HepG2 (cell line): ENCODE results near the gene ARL3. TPM values are rescaled to one million over a fixed set of nuclear protein-coding genes. Genes with fewer than 3 reads are reported as not detected.

Source experiments
- ATAC-seq: fragments of 200-7000 bp; cut with Tn5 transposase; 3 replicates; pipeline ENCODE4 v1.9.1; 2020; ENCODE audit warnings: mild to moderate bottlenecking, moderate library complexity
- BruUV-seq: library from RNA; stranded (reverse); fragments of 400-500 nt; replicated peaks from 2 replicates; lab custom pipeline; 2021; lab: Mats Ljungman, UMichigan
- CTCF ChIA-PET: fragments of 300-600 bp; formaldehyde crosslinking; extraction: SDS; loops from one replicate; lab custom pipeline; 2021; ENCODE audit warnings: low total read pairs, inconsistent platforms, low intra/inter-chr PET ratio; lab: Yijun Ruan, JAX
- POLR2A ChIA-PET: fragments of 350-600 bp; sonication (Branson Sonifier 250); formaldehyde crosslinking; loops from one replicate; lab custom pipeline; 2020; ENCODE audit warnings: antibody characterized with exemption, inconsistent platforms; lab: Yijun Ruan, JAX
- DNase-seq: peaks from one replicate; pipeline ENCODE4 v3.0.0-alpha.2; 2015; ENCODE audit warnings: low spot score
- FAIRE-seq: peaks from 3 replicates; lab custom pipeline; 2011; peaks lifted over from hg19 to GRCh38; lab: Jason Lieb, UNC
- H2AFZ ChIP-seq: one replicate; pipeline ENCODE4 v1.6.1; 2011; ENCODE audit warnings: low read length, inconsistent platforms
- H3K27ac ChIP-seq: fragments of 300-600 bp; 3 replicates; pipeline ENCODE4 v1.8.0; 2011; ENCODE audit warnings: mixed run types, mild to moderate bottlenecking, mixed read lengths, low read length, inconsistent platforms; ENCODE audit not compliant: insufficient read depth; ENCODE audit errors: extremely low read length
- H3K27me3 ChIP-seq, 2 experiments: fragments of 200-600 bp in 1 of 2; 2 replicates in 1 of 2; 3 replicates in 1 of 2; pipeline versions ENCODE4 v1.6.0 to v1.8.0; 2011; ENCODE audit warnings: low read length in 2 of 2, mild to moderate bottlenecking in 2 of 2, moderate library complexity in 2 of 2, inconsistent platforms in 1 of 2; ENCODE audit not compliant: insufficient read depth in 2 of 2, control insufficient read depth in 1 of 2
- H3K36me3 ChIP-seq, 2 experiments: fragments of 200-600 bp in 1 of 2; replicated peaks in 1 of 2; 2 replicates in 1 of 2; 3 replicates in 1 of 2; pipeline versions ENCODE4 v1.5.1 to v1.8.0; 2011; ENCODE audit warnings: low read length in 2 of 2, inconsistent platforms in 1 of 2; ENCODE audit not compliant: insufficient read depth in 2 of 2, control insufficient read depth in 1 of 2
- H3K4me1 ChIP-seq: 2 replicates; pipeline ENCODE4 v1.5.1; 2012; ENCODE audit warnings: low read length, inconsistent platforms; ENCODE audit not compliant: insufficient read depth
- H3K4me2 ChIP-seq: 2 replicates; pipeline ENCODE4 v1.6.0; 2011; ENCODE audit warnings: low read depth, low read length, inconsistent platforms
- H3K4me3 ChIP-seq, 3 experiments: fragments of 200-600 bp in 1 of 3; sonication (generic), shearing (Covaris generic) in 1 of 3; replicated peaks in 1 of 3; 2 replicates each; pipeline ENCODE4 v1.5.1; 2011 to 2016; ENCODE audit warnings: low read length in 3 of 3, inconsistent platforms in 2 of 3, low read depth in 2 of 3, mild to moderate bottlenecking in 2 of 3, control low read depth in 1 of 3, mixed read lengths in 1 of 3; ENCODE audit not compliant: insufficient read depth in 1 of 3
- H3K79me2 ChIP-seq: one replicate; pipeline ENCODE4 v1.6.1; 2011; ENCODE audit warnings: low read length, inconsistent platforms; ENCODE audit not compliant: insufficient read depth
- H3K9ac ChIP-seq: 2 replicates; pipeline ENCODE4 v1.6.0; 2011; ENCODE audit warnings: mild to moderate bottlenecking, low read depth, low read length, inconsistent platforms; ENCODE audit not compliant: insufficient read depth
- H3K9me3 ChIP-seq: 2 replicates; pipeline ENCODE4 v1.5.1; 2012; ENCODE audit warnings: mild to moderate bottlenecking, low read length
- H4K20me1 ChIP-seq: 2 replicates; pipeline ENCODE4 v1.6.0; 2011; ENCODE audit warnings: inconsistent platforms, mild to moderate bottlenecking, low read length, moderate library complexity; ENCODE audit not compliant: insufficient read depth
- ATRX ChIP-seq: sonication (generic); formaldehyde crosslinking; IDR thresholded peaks from 2 replicates; pipeline ENCODE4 v1.4.0; 2020; ENCODE audit warnings: missing genetic modification reagents, borderline replicate concordance
- HNRNPLL ChIP-seq: fragments of 200-400 bp; formaldehyde crosslinking; IDR thresholded peaks from 2 replicates; pipeline ENCODE4 v1.6.1; 2017; ENCODE audit warnings: mild to moderate bottlenecking, low read depth, low read length; ENCODE audit not compliant: poor library complexity, severe bottlenecking
- SAP130 ChIP-seq: IDR thresholded peaks from 2 replicates; pipeline ENCODE4 v1.6.1; 2016; ENCODE audit warnings: low read depth
- WGBS: methylation state at CpG from one replicate; pipeline ENCODE4 v1.1.6; 2017; ENCODE audit warnings: low lambda C conversion rate; 5-methylcytosine and 5-hydroxymethylcytosine counted together
- in situ Hi-C: cut with HindIII; loops from 2 replicates; pipeline ENCODE4 v1.10.0; 2017; ENCODE audit warnings: low pct_unique_long_range_greater_than_20kb; ENCODE audit not compliant: extremely low pct_ligation_motif_present
- intact Hi-C: fragments of 100-400 bp; cut with micrococcal nuclease; formaldehyde crosslinking; loops from one replicate; pipeline ENCODE4 v1.10.0; 2022; ENCODE audit not compliant: unreplicated experiment
- polyA plus RNA-seq, 8 experiments: library from polyadenylated mRNA; depleted of rRNA in 3 of 8; stranded (reverse) in 7 of 8; unstranded in 1 of 8; fragments of >200 nt; fragmentation: Illumina TruSeq in 4 of 8; extraction: Trizol in 4 of 8; gene quantifications; 2 replicates each; pipeline versions ENCODE4 v1.2.1 to v1.2.3, GENCODE V29; 2011 to 2016; ENCODE audit warnings: low read depth in 4 of 8, missing spikeins in 1 of 8, mixed read lengths in 1 of 8; ENCODE audit not compliant: insufficient read depth in 1 of 8
- total RNA-seq, 5 experiments: library from RNA; depleted of rRNA; stranded (reverse); fragments of >200 nt; fragmentation: Illumina TruSeq; extraction: Trizol; gene quantifications; 2 replicates each; pipeline ENCODE4 v1.2.3, GENCODE V29; 2016; ENCODE audit warnings: low read depth in 1 of 5
- TF ChIP-seq, protein P1 (sequence below): sonication (generic); formaldehyde crosslinking; IDR thresholded peaks from 2 replicates; pipeline ENCODE4 v1.4.0; 2020; ENCODE audit warnings: missing genetic modification reagents, borderline replicate concordance
- TF ChIP-seq, protein P2 (sequence below): sonication (generic); formaldehyde crosslinking; IDR thresholded peaks from 2 replicates; pipeline ENCODE4 v1.4.0; 2020; ENCODE audit warnings: missing genetic modification reagents
- TF ChIP-seq, protein P3 (sequence below): sonication (generic); formaldehyde crosslinking; IDR thresholded peaks from 2 replicates; pipeline ENCODE4 v1.5.1; 2020; ENCODE audit warnings: mild to moderate bottlenecking, missing genetic modification reagents, borderline replicate concordance

The ARL3 gene
- total and polyA plus RNA-seq, 2 of the 13 experiments (the other 11 are each of a cell fraction or from before 2014, with no cell fraction given): 5.2 to 6.6 TPM

DNA sequence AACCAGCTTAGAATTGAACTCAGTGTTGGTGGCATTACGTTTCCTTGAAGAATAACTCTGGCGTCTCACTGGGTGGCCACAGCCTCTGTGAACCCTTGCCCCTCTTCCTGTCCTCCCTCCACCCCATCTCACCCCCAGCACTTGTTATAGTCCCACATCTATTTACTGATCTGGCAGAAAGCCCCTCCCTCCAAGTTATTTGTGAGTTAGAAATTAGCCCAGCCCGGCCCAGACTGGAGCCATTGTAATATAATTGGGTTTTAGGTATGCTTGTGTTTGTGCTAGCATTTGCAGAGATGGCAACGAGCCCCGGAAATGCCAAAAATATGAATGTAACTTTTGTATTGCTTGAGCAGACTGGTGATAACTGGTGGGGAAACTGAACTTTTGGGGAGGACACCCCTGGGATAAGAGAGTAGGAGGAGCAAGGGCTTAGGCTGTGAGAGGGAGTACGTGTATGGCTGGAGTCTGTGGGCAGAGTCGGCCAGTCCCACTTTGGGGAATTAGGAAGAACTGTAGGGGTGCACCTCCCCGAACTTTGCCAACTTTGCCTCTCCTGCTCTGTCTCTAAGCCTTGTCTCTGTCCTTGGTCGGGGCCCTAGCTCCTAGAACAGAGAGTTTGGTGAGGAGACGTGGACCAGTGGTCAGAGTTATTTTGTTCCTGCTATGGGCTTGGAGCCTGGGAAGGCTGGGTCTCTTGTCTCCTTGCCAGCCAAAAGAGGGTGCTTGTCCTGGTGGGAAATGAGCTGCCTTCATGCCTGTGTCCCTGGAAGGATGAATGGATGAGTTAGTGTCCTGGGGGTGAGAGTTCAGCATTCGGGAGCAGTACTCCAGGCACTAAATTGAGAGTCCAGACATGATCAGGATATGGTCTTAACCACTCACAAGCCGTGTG lies 89.2 kb downstream of the ARL3 start:
- H3K4me3 ChIP-seq: no peak overlapping the region
- ChIA-PET CTCF (no interaction called here), POLR2A (interaction anchor here (1.0 to 1.6 kb wide), 2 partner anchors 17 to 41 kb away, joined by 4 to 6 read pairs; no protein-coding TSS in a partner anchor)
- no peaks in the 10 kb centered on the region for H3K9me3 ChIP-seq
- H3K4me1 ChIP-seq: peaks cover 83% of the 10 kb centered on the region
- in situ Hi-C loops: no loop called here
- no peak for TF ChIP-seq HNRNPLL
- no peak for TF ChIP-seq SAP130 (CRISPR knock-in tag)
- TF ChIP-seq, protein P1, sequence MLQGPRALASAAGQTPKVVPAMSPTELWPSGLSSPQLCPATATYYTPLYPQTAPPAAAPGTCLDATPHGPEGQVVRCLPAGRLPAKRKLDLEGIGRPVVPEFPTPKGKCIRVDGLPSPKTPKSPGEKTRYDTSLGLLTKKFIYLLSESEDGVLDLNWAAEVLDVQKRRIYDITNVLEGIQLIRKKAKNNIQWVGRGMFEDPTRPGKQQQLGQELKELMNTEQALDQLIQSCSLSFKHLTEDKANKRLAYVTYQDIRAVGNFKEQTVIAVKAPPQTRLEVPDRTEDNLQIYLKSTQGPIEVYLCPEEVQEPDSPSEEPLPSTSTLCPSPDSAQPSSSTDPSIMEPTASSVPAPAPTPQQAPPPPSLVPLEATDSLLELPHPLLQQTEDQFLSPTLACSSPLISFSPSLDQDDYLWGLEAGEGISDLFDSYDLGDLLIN (CRISPR knock-in tag): no peak
- H3K4me2 ChIP-seq: no peak overlapping the region
- H3K9ac ChIP-seq: no peak overlapping the region
- H3K79me2 ChIP-seq: no peaks in the 10 kb centered on the region
- no peak overlapping the region for H3K27ac ChIP-seq
- ATAC-seq: no peak
- BruUV-seq: no TSS peak
- no peak for DNase-seq
- no peaks in the 10 kb centered on the region for H4K20me1 ChIP-seq
- intact Hi-C loops: no loop called here
- H3K27me3 ChIP-seq: no peaks in the 10 kb centered on the region
- no peaks in the 10 kb centered on the region; a peak in 1 of 5 replicates for H3K36me3 ChIP-seq
- 91% methylated on average over 12 of the region's 12 CpGs for WGBS
- no peak for FAIRE-seq
- no peak overlapping the region for H2AFZ ChIP-seq

DNA sequence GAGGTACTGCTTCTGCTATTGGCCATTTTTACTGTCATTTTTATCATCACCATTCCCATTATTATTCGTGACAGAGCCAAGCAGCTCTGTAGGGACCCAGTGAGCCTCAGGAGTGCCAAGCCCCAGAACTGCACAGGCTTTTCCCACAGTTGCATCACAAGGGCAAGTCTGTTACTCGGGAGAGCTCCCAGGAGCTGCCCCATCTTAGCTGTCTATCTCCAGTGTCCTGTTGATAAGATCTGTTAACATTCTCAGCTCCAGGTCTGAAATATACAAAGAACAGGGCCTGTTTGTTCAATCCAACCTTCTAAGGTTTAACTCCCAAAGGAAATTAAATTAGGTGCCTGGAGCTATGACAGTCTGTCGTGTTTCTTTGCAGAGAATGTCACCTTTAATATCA lies 90.1 kb downstream of the ARL3 start:
- Histone ChIP-seq H4K20me1 (no peaks in the 10 kb centered on the region), H3K9ac (no peak overlapping the region), H3K36me3 (no peaks in the 10 kb centered on the region; a peak in 1 of 5 replicates), H3K79me2 (no peaks in the 10 kb centered on the region), H3K27ac (no peak overlapping the region), H3K4me1 (peaks cover 74% of the 10 kb centered on the region), H3K27me3 (no peaks in the 10 kb centered on the region), H3K4me3 (no peak overlapping the region), H2AFZ (no peak overlapping the region), H3K9me3 (no peaks in the 10 kb centered on the region), H3K4me2 (no peak overlapping the region)
- WGBS: 61% methylated on average over 3 of the region's 3 CpGs
- FAIRE-seq: no peak
- intact Hi-C loops: no loop called here
- ChIA-PET CTCF (no interaction called here), POLR2A (interaction anchor here (1.0 to 1.6 kb wide), 2 partner anchors 18 to 42 kb away, joined by 4 to 6 read pairs; no protein-coding TSS in a partner anchor)
- no peak for DNase-seq
- no peak for ATAC-seq
- no TSS peak for BruUV-seq
- in situ Hi-C loops: no loop called here
- TF ChIP-seq, protein P2, sequence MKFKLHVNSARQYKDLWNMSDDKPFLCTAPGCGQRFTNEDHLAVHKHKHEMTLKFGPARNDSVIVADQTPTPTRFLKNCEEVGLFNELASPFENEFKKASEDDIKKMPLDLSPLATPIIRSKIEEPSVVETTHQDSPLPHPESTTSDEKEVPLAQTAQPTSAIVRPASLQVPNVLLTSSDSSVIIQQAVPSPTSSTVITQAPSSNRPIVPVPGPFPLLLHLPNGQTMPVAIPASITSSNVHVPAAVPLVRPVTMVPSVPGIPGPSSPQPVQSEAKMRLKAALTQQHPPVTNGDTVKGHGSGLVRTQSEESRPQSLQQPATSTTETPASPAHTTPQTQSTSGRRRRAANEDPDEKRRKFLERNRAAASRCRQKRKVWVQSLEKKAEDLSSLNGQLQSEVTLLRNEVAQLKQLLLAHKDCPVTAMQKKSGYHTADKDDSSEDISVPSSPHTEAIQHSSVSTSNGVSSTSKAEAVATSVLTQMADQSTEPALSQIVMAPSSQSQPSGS (CRISPR knock-in tag): no peak
- TF ChIP-seq, protein P3, sequence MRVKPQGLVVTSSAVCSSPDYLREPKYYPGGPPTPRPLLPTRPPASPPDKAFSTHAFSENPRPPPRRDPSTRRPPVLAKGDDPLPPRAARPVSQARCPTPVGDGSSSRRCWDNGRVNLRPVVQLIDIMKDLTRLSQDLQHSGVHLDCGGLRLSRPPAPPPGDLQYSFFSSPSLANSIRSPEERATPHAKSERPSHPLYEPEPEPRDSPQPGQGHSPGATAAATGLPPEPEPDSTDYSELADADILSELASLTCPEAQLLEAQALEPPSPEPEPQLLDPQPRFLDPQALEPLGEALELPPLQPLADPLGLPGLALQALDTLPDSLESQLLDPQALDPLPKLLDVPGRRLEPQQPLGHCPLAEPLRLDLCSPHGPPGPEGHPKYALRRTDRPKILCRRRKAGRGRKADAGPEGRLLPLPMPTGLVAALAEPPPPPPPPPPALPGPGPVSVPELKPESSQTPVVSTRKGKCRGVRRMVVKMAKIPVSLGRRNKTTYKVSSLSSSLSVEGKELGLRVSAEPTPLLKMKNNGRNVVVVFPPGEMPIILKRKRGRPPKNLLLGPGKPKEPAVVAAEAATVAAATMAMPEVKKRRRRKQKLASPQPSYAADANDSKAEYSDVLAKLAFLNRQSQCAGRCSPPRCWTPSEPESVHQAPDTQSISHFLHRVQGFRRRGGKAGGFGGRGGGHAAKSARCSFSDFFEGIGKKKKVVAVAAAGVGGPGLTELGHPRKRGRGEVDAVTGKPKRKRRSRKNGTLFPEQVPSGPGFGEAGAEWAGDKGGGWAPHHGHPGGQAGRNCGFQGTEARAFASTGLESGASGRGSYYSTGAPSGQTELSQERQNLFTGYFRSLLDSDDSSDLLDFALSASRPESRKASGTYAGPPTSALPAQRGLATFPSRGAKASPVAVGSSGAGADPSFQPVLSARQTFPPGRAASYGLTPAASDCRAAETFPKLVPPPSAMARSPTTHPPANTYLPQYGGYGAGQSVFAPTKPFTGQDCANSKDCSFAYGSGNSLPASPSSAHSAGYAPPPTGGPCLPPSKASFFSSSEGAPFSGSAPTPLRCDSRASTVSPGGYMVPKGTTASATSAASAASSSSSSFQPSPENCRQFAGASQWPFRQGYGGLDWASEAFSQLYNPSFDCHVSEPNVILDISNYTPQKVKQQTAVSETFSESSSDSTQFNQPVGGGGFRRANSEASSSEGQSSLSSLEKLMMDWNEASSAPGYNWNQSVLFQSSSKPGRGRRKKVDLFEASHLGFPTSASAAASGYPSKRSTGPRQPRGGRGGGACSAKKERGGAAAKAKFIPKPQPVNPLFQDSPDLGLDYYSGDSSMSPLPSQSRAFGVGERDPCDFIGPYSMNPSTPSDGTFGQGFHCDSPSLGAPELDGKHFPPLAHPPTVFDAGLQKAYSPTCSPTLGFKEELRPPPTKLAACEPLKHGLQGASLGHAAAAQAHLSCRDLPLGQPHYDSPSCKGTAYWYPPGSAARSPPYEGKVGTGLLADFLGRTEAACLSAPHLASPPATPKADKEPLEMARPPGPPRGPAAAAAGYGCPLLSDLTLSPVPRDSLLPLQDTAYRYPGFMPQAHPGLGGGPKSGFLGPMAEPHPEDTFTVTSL (CRISPR knock-in tag): no peak
- no peak for TF ChIP-seq ATRX (CRISPR knock-in tag)
